Amniotic stem cell (primary cell): ENCODE results near the gene UGT1A4.
"Not testable (repeated sequence)": the region's sequence is repeated elsewhere in the genome, so short reads cannot be mapped to it uniquely, and the experiment has no call there.

Experiments
- DNase-seq: peaks from one replicate; lab custom pipeline; 2025; lab: John Stamatoyannopoulos, UW

UGT1A4 gene

GRCh38 chr2:233750689-233751088 lies 32.2 kb downstream of the UGT1A4 start:
- DNase-seq: not testable (repeated sequence)

GRCh38 chr2:233751212-233752009 lies 32.9 kb downstream of the UGT1A4 start:
- DNase-seq: not testable (repeated sequence)

GRCh38 chr2:233754872-233755611 lies 36.5 kb downstream of the UGT1A4 start:
- DNase-seq: no peak

GRCh38 chr2:233756429-233757081 lies 38.0 kb downstream of the UGT1A4 start:
- DNase-seq: no peak

GRCh38 chr2:233758141-233758540 lies 39.6 kb downstream of the UGT1A4 start:
- DNase-seq: no peak

- DNase-seq: no peak
Observed at GRCh38 chr2:233758849-233759248, 40.3 kb downstream of the UGT1A4 start.

GRCh38 chr2:233760043-233760442 lies 41.5 kb downstream of the UGT1A4 start, which contains the start of gene UGT1A1:
TSS of gene UGT1A1 (plus strand) at chr2:233760270. CDS start at chr2:233760288, 18 bp downstream.
- DNase-seq: no peak

- no peak for DNase-seq
Observed at GRCh38 chr2:233761040-233761769, 42.7 kb downstream of the UGT1A4 start.

GRCh38 chr2:233764264-233764663 lies 45.7 kb downstream of the UGT1A4 start:
- DNase-seq: no peak

- DNase-seq: no peak
Observed at GRCh38 chr2:233764761-233765160, 46.2 kb downstream of the UGT1A4 start.

GRCh38 chr2:233766416-233766815 lies 47.9 kb downstream of the UGT1A4 start:
- no peak for DNase-seq

GRCh38 chr2:233768076-233768475 lies 49.5 kb downstream of the UGT1A4 start:
- DNase-seq: no peak

GRCh38 chr2:233769260-233769659 lies 50.7 kb downstream of the UGT1A4 start:
- no peak for DNase-seq

- DNase-seq: no peak
Observed at GRCh38 chr2:233772153-233772552, 53.6 kb downstream of the UGT1A4 start.

- DNase-seq: no peak
Observed at GRCh38 chr2:233772583-233772982, 54.0 kb downstream of the UGT1A4 start.

- no peak for DNase-seq
Observed at GRCh38 chr2:233773854-233774253, 55.3 kb downstream of the UGT1A4 start.

GRCh38 chr2:233775414-233775813 lies 56.9 kb downstream of the UGT1A4 start:
- no peak for DNase-seq

- DNase-seq: no peak
Observed at GRCh38 chr2:233778030-233778429, 59.5 kb downstream of the UGT1A4 start, which contains the start of gene MROH2A. TSS of gene MROH2A (plus strand) at chr2:233778330. CDS start at chr2:233779359, 1,029 bp downstream.

- no peak for DNase-seq
Observed at GRCh38 chr2:233779722-233780121, 61.2 kb downstream of the UGT1A4 start.

GRCh38 chr2:233780771-233781170 lies 62.2 kb downstream of the UGT1A4 start:
- no peak for DNase-seq

GRCh38 chr2:233789554-233789953 lies 71.0 kb downstream of the UGT1A4 start:
- no peak for DNase-seq
